ENCODE measurements around the gene INSM1. TPM values are rescaled to one million over a fixed set of nuclear protein-coding genes. Genes with fewer than 3 reads are reported as not detected.

INSM1 gene
- total and polyA plus RNA-seq, 9 donors: 0.02 TPM; not detected in 8

DNA sequence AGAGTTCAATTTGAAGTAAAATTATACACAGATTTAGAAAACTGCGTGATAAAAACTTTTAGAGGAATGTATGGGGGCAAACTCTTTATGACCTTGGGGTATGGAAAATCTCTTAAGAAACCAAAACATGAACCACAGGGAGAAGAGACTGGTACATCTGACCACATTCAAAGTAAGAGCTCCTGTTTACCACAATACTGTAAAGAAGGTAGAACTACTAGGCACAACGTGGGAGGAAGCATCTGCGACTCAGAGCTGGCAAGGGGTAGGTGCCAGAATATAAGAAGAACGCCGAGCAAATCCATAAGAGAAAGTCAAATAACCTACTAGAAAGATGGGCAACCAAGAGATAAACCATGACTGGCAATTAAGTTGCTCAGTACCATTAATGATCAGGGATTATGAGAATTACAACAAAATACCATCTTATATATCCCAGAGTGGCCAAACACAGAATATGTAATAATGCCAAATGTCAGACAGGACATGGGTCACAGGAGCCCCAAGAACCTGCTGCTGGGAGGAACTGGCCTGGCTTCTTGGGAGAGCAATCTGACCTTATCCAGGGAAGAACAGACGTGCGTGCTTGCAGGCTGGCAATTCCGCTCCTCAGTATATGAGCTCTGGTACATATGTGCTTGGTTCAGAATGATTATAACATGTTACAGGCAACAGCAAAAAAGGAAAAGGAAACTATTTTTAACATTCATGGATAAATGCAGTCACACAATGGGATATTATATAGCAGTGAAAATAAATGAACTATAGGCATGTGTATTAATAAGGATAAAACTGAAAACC lies 50.2 kb downstream of the INSM1 start:
- Histone ChIP-seq H3K9me3 (no peaks in the 10 kb centered on the region), H3K27ac (no peak overlapping the region), H3K27me3 (no peaks in the 10 kb centered on the region), H3K4me1 (ENCODE audit: insufficient read depth) (no peaks in the 10 kb centered on the region), H3K4me3 (no peak overlapping the region), H3K36me3 (no peaks in the 10 kb centered on the region)
- TF ChIP-seq EP300 (IDR thresholded peaks at IDR 0.05): no peak
- TF ChIP-seq, protein P1, sequence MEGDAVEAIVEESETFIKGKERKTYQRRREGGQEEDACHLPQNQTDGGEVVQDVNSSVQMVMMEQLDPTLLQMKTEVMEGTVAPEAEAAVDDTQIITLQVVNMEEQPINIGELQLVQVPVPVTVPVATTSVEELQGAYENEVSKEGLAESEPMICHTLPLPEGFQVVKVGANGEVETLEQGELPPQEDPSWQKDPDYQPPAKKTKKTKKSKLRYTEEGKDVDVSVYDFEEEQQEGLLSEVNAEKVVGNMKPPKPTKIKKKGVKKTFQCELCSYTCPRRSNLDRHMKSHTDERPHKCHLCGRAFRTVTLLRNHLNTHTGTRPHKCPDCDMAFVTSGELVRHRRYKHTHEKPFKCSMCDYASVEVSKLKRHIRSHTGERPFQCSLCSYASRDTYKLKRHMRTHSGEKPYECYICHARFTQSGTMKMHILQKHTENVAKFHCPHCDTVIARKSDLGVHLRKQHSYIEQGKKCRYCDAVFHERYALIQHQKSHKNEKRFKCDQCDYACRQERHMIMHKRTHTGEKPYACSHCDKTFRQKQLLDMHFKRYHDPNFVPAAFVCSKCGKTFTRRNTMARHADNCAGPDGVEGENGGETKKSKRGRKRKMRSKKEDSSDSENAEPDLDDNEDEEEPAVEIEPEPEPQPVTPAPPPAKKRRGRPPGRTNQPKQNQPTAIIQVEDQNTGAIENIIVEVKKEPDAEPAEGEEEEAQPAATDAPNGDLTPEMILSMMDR (IDR thresholded peaks at IDR 0.05): no peak
- 95 to 97% (median 96%) methylated on average over 8 of the region's 8 CpGs for WGBS, 3 donors
- no peak for DNase-seq
- intact Hi-C loops (cut with DNase I): no loop called here
